Activated CD8-positive, alpha-beta memory T cell treated with anti-CD3 and anti-CD28 coated beads, Interleukin-2, amount 50 U/mL, for 4 hours (primary cell): ENCODE measurements around the gene FAM78A.
"Not testable (repeated sequence)": the region's sequence is repeated elsewhere in the genome, so short reads cannot be mapped to it uniquely, and the experiment has no call there.

Experiments used
- DNase-seq: peaks from one replicate; pipeline ENCODE4 v3.0.0-alpha.2; 2020

The FAM78A gene

GRCh38 chr9:131236161-131236560 lies 40.1 kb downstream of the FAM78A start:
- DNase-seq: no peak

GRCh38 chr9:131235480-131235851 lies 40.8 kb downstream of the FAM78A start:
- DNase-seq: no peak

- no peak for DNase-seq
Observed at GRCh38 chr9:131234799-131235479, 41.4 kb downstream of the FAM78A start.

GRCh38 chr9:131233995-131234394 lies 42.3 kb downstream of the FAM78A start:
- DNase-seq: no peak

GRCh38 chr9:131233556-131233955 lies 42.8 kb downstream of the FAM78A start:
- no peak for DNase-seq

- no peak for DNase-seq
Observed at GRCh38 chr9:131228988-131229387, 47.3 kb downstream of the FAM78A start.

GRCh38 chr9:131227959-131228460 lies 48.3 kb downstream of the FAM78A start:
- DNase-seq: no peak

GRCh38 chr9:131227112-131227958 lies 49.0 kb downstream of the FAM78A start:
- no peak for DNase-seq

- DNase-seq: no peak
Observed at GRCh38 chr9:131226226-131226625, 50.1 kb downstream of the FAM78A start.

GRCh38 chr9:131222460-131222859 lies 53.9 kb downstream of the FAM78A start:
- DNase-seq: no peak

GRCh38 chr9:131220485-131220884 lies 55.8 kb downstream of the FAM78A start:
- no peak for DNase-seq

GRCh38 chr9:131218370-131218769 lies 57.9 kb downstream of the FAM78A start:
- no peak for DNase-seq

- DNase-seq: no peak
Observed at GRCh38 chr9:131217331-131218031, 58.8 kb downstream of the FAM78A start.

- DNase-seq: no peak
Observed at GRCh38 chr9:131216806-131217205, 59.5 kb downstream of the FAM78A start.

GRCh38 chr9:131214876-131215275 lies 61.4 kb downstream of the FAM78A start:
- no peak for DNase-seq

GRCh38 chr9:131214286-131214856 lies 61.9 kb downstream of the FAM78A start:
- no peak for DNase-seq

- not testable (repeated sequence) for DNase-seq
Observed at GRCh38 chr9:131211920-131212319, 64.4 kb downstream of the FAM78A start.
